PC-3 (cell line): ENCODE data around the gene SNX20.

Experiments used
- CTCF ChIP-seq: fragments of 300-600 bp; sonication (generic); conservative IDR thresholded peaks from 2 replicates; pipeline ENCODE4 v1.5.1; 2017; ENCODE audit warnings: antibody characterized with exemption, low read depth, mild to moderate bottlenecking, low read length
- EZH2 ChIP-seq: fragments of 300-600 bp; sonication (generic); IDR thresholded peaks from one replicate; pipeline ENCODE4 v1.6.1; 2017; ENCODE audit warnings: antibody characterized with exemption, mild to moderate bottlenecking, low read length; ENCODE audit not compliant: unreplicated experiment
- EZH2phosphoT487 ChIP-seq: fragments of 300-600 bp; sonication (generic); IDR thresholded peaks from 2 replicates; pipeline ENCODE4 v1.6.1; 2018; ENCODE audit warnings: mild to moderate bottlenecking, antibody characterized with exemption, low read length, borderline replicate concordance

GRCh38 chr16:50673496-50674275, 7.4 kb downstream of the SNX20 start:
- no peak for TF ChIP-seq CTCF
- no peak for TF ChIP-seq EZH2
- no peak for TF ChIP-seq EZH2phosphoT487
